Transverse colon (tissue), 4 donors: ENCODE data around the gene PANX2. TPM values are rescaled to one million over a fixed set of nuclear protein-coding genes. Genes with fewer than 3 reads are reported as not detected.

ENCODE experiments used
- DNase-seq: peaks from one replicate; pipeline ENCODE4 v3.0.0-alpha.2; 2019
- H3K27ac ChIP-seq, 4 donors: fragments of 200-600 bp; sonication (generic); 2 replicates each; pipeline ENCODE4 v1.5.1; 2016 to 2018; ENCODE audit warnings: inconsistent platforms in 4 of 4
- H3K27me3 ChIP-seq: fragments of 200-600 bp; sonication (generic); 2 replicates; pipeline ENCODE4 v1.5.1; 2017; ENCODE audit warnings: inconsistent platforms
- H3K36me3 ChIP-seq, 4 donors: fragments of 200-600 bp; sonication (generic); 2 replicates each; pipeline ENCODE4 v1.5.1; 2017 to 2019; ENCODE audit warnings: inconsistent platforms in 4 of 4
- H3K4me1 ChIP-seq, 4 donors: fragments of 200-600 bp; sonication (generic); 2 replicates each; pipeline ENCODE4 v1.5.1; 2017 to 2020; ENCODE audit warnings: inconsistent platforms in 4 of 4
- H3K4me3 ChIP-seq, 4 donors: fragments of 200-600 bp; sonication (generic); 1 replicate in 1 of 4; 2 replicates in 3 of 4; pipeline versions ENCODE4 v1.5.1 to v1.6.1; 2017 to 2019; ENCODE audit warnings: inconsistent platforms in 4 of 4
- H3K9me3 ChIP-seq, 2 donors: fragments of 200-600 bp; sonication (generic); 2 replicates each; pipeline ENCODE4 v1.5.1; 2017 to 2019; ENCODE audit warnings: inconsistent platforms in 2 of 2
- EP300 ChIP-seq: sonication (generic); formaldehyde crosslinking; IDR thresholded peaks from one replicate; pipeline ENCODE4 v1.6.1; 2017; ENCODE audit warnings: antibody characterized with exemption, low read depth
- POLR2A ChIP-seq: fragments of 450-650 bp; IDR thresholded peaks from one replicate; pipeline ENCODE4 v1.6.1; 2016; ENCODE audit warnings: antibody characterized with exemption, mild to moderate bottlenecking, moderate library complexity
- POLR2AphosphoS5 ChIP-seq, 3 donors: sonication (generic); formaldehyde crosslinking; IDR thresholded peaks; one replicate each; pipeline ENCODE4 v1.6.1; 2016; ENCODE audit warnings: antibody characterized with exemption in 3 of 3
- WGBS, 2 donors: methylation state at CpG; one replicate each; pipeline ENCODE4 v1.1.5; 2018; ENCODE audit warnings: low coverage in 1 of 2; 5-methylcytosine and 5-hydroxymethylcytosine counted together
- in situ Hi-C, 4 donors: fragments of 200-750 bp; cut with MboI; loops; one replicate each; pipeline versions ENCODE4 v1.15.0 to v1.15.1; 2017; ENCODE audit warnings: low sequenced_read_pairs in 3 of 4, low pct_ligation_motif_present in 1 of 4, low pct_unique_long_range_greater_than_20kb in 1 of 4
- intact Hi-C: fragments of 100-400 bp; cut with DNase I; formaldehyde crosslinking; loops from one replicate; pipeline ENCODE4 v1.15.1; 2023; ENCODE audit warnings: low total_unique reads
- total RNA-seq, 4 donors: library from RNA; depleted of rRNA; stranded (reverse); fragments of >200 nt; gene quantifications; one replicate each; pipeline ENCODE4 v1.1.0, GENCODE V29; 2016
- TF ChIP-seq, protein P1 (sequence below), 5 experiments: fragments of 200-600 bp in 3 of 5; fragments of 450-650 bp in 2 of 5; sonication (generic) in 3 of 5; IDR thresholded peaks; 1 replicate in 2 of 5; 2 replicates in 3 of 5; pipeline ENCODE4 v1.5.1; 2016 to 2017; ENCODE audit warnings: antibody characterized with exemption in 5 of 5, inconsistent platforms in 3 of 5, mild to moderate bottlenecking in 2 of 5, moderate library complexity in 1 of 5

PANX2 gene
- total RNA-seq, 4 donors from 2014 or later = 0.32 TPM; not detected in 3

DNA sequence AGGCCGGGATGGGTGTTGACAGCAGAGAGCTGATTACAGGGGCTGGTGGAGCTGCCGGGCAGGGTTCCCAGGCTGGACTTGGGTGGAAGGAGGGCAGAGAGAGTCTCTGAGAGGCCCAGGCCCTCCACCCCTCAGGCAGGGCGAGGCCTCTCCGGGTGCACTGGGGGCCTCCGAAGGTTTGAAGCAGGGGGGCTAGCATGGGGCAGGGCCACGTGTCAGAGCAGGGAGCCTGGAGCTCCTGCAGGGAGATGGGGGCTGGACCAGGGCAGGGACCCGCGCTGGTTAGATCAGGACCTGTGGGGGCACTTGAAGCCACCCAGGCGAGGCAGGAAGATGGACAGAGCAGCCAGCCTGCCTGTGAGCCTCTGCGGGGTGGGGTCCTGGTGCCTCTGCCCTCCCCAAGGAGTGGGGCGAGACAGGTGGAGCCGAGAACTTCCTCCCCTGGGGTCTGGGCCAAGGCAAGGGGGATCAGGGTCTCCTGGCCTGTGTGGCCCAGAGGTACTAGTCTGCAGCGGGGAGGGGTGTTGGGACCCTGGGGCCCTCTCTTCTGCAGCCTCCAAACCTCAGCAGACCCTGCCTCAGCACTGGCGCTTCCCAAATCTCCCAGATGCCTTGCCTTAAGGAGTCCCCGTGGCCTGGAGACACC is 911 bp downstream of the PANX2 start:
- no peak for DNase-seq
- Histone ChIP-seq H3K4me1 (peaks cover 0 to 13% (median 11%) of the 10 kb centered on the region in 4 donors), H3K27me3 (peaks cover 58% of the 10 kb centered on the region), H3K36me3 (no peaks in the 10 kb centered on the region), H3K27ac (no peak overlapping the region), H3K9me3 (no peaks in the 10 kb centered on the region), H3K4me3 (no peak overlapping the region)
- in situ Hi-C loops = no loop called here
- intact Hi-C loops = no loop called here
- TF ChIP-seq POLR2AphosphoS5 (IDR thresholded peaks at IDR 0.05) = no peak
- no peak for TF ChIP-seq POLR2A
- no peak for TF ChIP-seq EP300
- TF ChIP-seq, protein P1, sequence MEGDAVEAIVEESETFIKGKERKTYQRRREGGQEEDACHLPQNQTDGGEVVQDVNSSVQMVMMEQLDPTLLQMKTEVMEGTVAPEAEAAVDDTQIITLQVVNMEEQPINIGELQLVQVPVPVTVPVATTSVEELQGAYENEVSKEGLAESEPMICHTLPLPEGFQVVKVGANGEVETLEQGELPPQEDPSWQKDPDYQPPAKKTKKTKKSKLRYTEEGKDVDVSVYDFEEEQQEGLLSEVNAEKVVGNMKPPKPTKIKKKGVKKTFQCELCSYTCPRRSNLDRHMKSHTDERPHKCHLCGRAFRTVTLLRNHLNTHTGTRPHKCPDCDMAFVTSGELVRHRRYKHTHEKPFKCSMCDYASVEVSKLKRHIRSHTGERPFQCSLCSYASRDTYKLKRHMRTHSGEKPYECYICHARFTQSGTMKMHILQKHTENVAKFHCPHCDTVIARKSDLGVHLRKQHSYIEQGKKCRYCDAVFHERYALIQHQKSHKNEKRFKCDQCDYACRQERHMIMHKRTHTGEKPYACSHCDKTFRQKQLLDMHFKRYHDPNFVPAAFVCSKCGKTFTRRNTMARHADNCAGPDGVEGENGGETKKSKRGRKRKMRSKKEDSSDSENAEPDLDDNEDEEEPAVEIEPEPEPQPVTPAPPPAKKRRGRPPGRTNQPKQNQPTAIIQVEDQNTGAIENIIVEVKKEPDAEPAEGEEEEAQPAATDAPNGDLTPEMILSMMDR (IDR thresholded peaks at IDR 0.05) = no peak
- WGBS, 2 donors = 75% methylated on average over 13 of the region's 15 CpGs; no CpG with 5 or more reads in 1 of the 2 donors

DNA sequence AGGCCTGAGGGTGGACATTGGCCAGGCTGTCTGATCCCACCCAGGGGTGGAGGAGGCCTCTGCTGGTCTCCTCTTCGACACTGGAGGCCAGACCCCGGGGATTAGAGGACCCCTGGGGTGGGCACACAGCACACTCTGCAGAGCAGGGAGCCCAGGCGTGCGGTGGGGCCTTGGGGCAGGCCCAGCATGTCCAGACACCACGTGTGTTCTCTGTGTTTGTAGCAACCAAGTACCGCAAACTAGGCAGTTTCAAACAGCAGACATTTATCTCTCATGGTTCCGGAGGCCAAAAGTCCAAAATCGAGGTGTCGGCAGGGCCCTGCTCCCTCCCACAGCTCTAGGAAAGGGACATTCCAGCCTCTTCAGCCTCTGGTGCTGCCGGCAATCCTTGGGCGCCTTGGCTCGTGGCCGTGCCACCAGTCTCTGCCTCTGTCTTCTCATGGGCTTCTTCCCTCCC is 1.5 kb downstream of the PANX2 start:
- no peaks in the 10 kb centered on the region for H3K9me3 ChIP-seq
- peaks cover 61% of the 10 kb centered on the region for H3K27me3 ChIP-seq
- TF ChIP-seq EP300 (no peak), POLR2A (no peak), POLR2AphosphoS5 (IDR thresholded peaks at IDR 0.05) (no peak)
- TF ChIP-seq, protein P1 (IDR thresholded peaks at IDR 0.05) = no peak
- in situ Hi-C loops (no loop called here), intact Hi-C loops (no loop called here)
- H3K4me3 ChIP-seq = no peak overlapping the region
- DNase-seq = no peak
- no peaks in the 10 kb centered on the region for H3K36me3 ChIP-seq
- no peak overlapping the region for H3K27ac ChIP-seq
- 70 to 88% methylated on average over 5 to 13 of the region's 13 CpGs for WGBS, 2 donors
- H3K4me1 ChIP-seq = peaks cover 0 to 13% (median 11%) of the 10 kb centered on the region in 4 donors

DNA sequence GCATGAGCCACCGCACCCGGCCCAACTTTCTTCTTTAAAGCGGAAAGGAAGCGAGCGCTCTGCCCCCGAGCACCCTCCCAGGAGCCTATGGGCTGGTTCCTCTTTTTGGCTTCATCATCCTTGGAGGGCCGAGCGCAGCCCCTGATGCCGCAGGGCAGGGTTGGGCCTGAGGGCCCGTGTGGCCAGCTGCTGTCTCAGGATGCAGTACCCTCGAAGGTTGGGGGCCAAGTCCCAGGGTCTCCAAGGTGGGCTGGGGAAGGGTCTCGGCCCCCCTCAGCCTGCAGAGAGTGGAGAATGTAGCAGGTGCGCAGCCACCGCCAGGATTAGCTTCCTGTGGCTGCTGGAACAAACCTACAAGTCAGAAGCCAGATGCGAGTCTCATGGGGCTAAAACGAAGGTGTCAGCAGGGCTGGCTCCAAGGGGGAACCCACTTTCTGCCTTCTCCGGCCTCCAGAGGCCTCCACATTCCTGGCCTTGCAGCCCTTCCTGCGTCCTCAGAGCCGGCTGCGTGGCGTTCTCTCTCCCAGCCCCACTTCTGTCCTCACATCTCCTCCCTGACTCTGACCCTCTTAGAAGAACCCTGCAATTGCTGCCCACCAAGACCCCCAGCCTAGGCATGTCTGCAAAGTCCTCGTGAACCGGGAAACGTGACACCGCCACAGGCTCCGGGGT is 2.9 kb downstream of the PANX2 start:
- Histone ChIP-seq H3K9me3 (no peaks in the 10 kb centered on the region), H3K4me3 (no peak overlapping the region), H3K4me1 (peaks cover 0 to 13% (median 11%) of the 10 kb centered on the region in 4 donors), H3K27ac (no peak overlapping the region), H3K36me3 (no peaks in the 10 kb centered on the region), H3K27me3 (peaks cover 70% of the 10 kb centered on the region)
- intact Hi-C loops (no loop called here), in situ Hi-C loops (no loop called here)
- no peak for TF ChIP-seq POLR2AphosphoS5 (IDR thresholded peaks at IDR 0.05)
- TF ChIP-seq, protein P1 (IDR thresholded peaks at IDR 0.05) = no peak
- TF ChIP-seq POLR2A = no peak
- no peak for TF ChIP-seq EP300
- 80% methylated on average over 24 of the region's 26 CpGs; no CpG with 5 or more reads in 1 of the 2 donors for WGBS, 2 donors
- peak; percentile 31 for DNase-seq

DNA sequence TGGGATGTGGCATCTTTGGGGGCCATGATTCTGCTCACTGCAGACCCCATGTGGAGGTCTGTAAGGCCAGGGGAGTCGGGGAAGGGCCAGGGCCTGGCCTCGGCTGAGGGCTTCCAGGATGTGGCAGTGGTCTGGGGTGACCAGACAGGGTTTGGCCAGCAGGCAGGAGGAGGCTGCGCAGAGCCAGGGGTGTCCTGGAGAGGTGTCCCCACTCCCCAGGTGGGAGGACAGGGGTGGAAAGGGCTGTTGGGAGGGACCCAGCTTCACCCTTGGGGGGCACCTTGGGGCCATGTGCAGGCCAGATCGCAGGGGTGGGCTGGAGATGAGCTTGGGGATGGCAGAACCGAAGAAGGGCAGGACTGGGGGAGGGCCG is 3.4 kb downstream of the PANX2 start:
- in situ Hi-C loops = no loop called here
- Histone ChIP-seq H3K4me1 (peaks cover 0 to 13% (median 11%) of the 10 kb centered on the region in 4 donors), H3K36me3 (no peaks in the 10 kb centered on the region), H3K27me3 (peaks cover 68% of the 10 kb centered on the region), H3K9me3 (no peaks in the 10 kb centered on the region), H3K4me3 (no peak overlapping the region), H3K27ac (no peak overlapping the region)
- no peak for DNase-seq
- intact Hi-C loops = no loop called here
- TF ChIP-seq, protein P1 (IDR thresholded peaks at IDR 0.05) = no peak
- TF ChIP-seq POLR2A (no peak), EP300 (no peak), POLR2AphosphoS5 (IDR thresholded peaks at IDR 0.05) (no peak)
- 89% methylated on average over 5 of the region's 6 CpGs; no CpG with 5 or more reads in 1 of the 2 donors for WGBS, 2 donors
